ENCODE data around the gene SEMA4G.

Gene SEMA4G

DNA sequence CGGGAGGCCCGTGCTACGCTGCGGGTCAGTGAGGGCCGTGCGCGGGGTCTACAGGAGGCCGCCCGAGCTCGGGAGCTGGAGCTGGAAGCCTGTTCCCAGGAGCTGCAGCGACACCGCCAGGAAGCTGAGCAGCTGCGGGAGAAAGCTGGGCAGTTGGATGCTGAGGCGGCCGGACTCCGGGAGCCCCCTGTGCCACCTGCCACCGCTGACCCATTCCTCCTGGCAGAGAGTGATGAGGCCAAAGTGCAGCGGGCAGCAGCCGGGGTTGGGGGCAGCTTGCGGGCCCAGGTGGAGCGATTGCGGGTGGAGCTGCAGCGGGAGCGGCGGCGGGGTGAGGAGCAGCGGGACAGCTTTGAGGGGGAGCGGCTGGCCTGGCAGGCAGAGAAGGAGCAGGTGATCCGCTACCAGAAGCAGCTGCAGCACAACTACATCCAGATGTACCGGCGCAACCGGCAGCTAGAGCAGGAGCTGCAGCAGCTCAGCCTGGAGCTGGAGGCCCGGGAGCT, 37.3 kb downstream of the SEMA4G start:
- no peak for DNase-seq (ENCODE audit: low read depth)

- no peak for DNase-seq (ENCODE audit: low read depth)
Measured at GRCh38 chr10:101007099-101007711, 37.9 kb downstream of the SEMA4G start.

- DNase-seq (ENCODE audit: low read depth) = no peak
Measured at GRCh38 chr10:101007915-101008822, 38.9 kb downstream of the SEMA4G start.

- no peak for DNase-seq (ENCODE audit: low read depth)
Measured at GRCh38 chr10:101008823-101009423, 39.6 kb downstream of the SEMA4G start.

GRCh38 chr10:101010329-101010728, 41.0 kb downstream of the SEMA4G start:
- DNase-seq (ENCODE audit: low read depth) = no peak

GRCh38 chr10:101011517-101012423, 42.5 kb downstream of the SEMA4G start:
- DNase-seq (ENCODE audit: low read depth) = no peak

GRCh38 chr10:101012525-101013364, 43.4 kb downstream of the SEMA4G start:
- DNase-seq (ENCODE audit: low read depth) = peak; percentile 88

GRCh38 chr10:101013365-101013825, 44.1 kb downstream of the SEMA4G start:
- DNase-seq (ENCODE audit: low read depth) = no peak

DNA sequence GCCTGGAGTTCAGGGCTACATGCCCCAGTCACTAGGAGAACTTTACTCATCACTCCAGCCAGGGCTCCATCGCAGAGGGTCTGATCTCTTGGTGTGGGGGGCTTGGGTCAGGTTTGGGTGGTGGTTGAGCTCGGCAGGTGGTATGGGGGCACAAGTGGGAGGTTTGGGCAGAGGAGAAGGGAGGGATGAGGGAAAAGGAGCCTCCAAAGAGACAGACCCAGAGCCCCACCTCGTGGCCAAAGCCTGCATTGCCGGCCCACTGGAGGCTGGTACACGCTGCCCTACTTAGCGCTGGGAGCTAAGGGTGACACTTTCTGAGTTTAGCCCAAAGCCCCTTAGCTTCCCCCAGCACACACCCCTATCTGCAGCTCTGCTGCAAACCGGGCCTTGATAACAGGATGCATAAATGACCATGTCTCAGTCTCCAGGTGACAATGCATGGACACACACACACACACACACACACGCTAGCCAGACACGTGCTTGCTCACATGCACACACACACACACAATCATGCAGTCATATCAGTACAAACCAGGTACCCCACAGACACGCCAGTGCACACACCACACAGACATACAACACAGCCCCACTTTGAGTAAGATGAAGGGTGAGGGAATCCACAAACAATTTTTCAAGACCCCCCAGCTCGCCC, 45.1 kb downstream of the SEMA4G start:
- DNase-seq (ENCODE audit: low read depth) = no peak

DNA sequence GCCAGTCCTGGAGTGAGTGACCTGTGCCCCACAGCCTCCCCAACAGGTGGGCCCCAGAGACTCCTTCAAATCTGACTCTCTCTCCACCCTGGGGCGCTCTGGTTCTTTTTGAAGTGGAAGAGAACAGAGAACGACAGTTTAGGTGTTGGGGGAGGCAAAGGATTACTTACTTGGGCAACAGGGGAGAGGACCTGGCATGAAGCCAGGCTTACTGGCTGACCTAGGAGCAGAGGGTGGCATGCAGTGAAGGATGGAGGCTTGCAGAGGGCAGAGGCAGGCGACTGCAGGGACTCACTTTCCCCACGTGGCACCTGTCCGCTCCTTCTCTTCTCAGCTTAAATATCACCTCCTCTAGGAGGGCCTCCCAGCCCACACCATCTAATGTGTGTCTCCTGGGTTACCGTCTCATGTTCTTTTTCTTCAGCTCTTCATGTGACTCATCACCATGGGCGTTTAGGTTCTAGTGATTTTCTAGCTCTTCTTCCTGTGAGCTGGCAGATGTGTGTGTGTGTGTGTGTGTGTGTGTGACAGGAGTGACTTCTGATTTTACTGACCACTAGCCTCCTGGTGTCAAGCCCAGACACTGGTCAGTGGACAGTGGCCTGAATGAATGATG, 45.8 kb downstream of the SEMA4G start:
- DNase-seq (ENCODE audit: low read depth) = no peak

DNA sequence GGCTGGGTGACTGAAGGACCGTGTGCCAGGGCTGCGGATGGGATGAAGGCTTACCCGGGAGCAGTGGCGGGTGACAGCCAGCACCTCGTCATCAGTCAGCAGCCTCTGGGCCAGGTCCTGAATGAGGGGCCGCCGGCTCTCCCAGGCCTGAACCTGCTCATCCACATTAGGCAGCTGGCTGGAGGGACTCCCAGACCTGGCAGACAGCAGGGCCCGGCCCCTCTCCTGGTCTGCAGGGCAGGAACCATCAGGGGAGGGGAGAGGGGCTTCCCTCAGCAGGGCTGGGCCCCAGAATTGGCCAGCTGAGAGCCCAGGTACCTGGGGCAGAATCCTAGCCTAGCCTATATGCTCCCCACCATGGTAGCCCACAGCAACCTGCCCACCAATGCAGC, 46.3 kb downstream of the SEMA4G start:
- DNase-seq (ENCODE audit: low read depth) = no peak

- DNase-seq (ENCODE audit: low read depth) = no peak
Measured at GRCh38 chr10:101016814-101017213, 47.5 kb downstream of the SEMA4G start.

DNA sequence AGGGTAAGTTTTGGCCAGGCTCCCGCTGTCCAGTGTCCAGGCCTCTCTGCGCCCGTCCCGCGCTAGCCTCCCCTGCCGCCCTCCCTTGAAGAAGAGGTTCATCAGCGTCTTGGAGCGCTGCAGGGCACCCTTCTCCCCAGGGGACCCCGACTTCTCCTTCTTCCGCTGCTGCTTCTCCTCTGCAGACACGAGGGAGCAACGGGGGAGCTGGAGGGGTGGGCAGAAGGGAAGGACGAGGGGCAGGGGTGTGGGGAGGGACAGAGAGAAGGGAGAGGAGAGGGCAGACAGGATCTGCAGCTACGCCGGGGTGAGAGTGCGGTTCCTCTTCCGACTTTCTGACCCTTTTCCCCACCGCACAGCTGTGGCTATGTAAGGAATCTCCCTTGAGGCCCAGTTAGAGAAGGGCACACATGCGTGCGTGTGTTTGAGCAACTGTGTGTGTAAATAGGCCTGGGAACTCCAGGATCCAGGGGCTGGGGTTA, 48.9 kb downstream of the SEMA4G start:
- DNase-seq (ENCODE audit: low read depth) = no peak

DNA sequence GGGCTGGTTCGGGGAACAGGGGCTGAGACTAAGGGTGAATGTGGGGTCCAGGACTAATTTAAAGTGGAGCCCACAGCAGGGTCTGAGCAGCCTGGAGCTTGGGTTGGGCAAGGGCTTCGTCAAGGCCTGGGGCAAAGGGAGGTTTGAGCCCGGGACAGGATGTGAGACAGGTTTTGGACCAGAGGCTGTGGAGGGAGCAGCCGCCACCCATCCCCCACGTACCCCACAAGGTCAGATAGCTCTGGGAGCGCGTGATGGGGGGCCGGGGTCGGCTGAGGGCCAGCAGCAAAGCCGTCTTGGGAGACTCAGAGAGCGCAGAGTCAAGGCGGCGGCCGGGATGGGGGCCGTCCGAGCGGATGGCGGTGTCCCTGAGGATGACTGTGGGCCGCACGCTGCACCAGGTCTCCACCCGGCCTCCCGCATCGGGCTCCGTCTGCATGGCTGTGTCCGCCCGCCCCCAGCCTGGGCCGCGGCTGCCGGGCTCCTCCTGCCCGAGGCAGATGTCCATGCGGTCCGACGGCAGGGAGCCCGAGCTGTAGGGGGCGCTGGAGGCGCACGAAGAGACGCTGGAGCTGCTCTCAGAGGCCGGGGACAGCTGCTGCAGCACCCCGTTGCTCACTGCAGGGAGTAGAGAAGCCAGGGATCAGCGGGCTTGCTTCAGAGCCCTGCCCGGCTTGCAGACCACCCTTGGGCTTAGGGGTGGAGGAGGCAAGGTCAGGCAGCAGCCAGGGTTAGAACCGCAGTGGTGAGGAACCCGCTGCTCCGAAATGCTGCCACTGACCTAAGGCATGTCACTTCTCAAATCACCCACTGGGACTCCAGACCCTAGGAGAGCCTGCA, 49.5 kb downstream of the SEMA4G start:
- no peak for DNase-seq (ENCODE audit: low read depth)
